HG03135 (cell line): Measurements from ENCODE around the gene HSF5.

Experiments
- ATAC-seq: cut with Tn5 transposase; IDR thresholded peaks from one replicate; pipeline ENCODE4 v1.9.1; 2021; ENCODE audit warnings: mild to moderate bottlenecking, moderate library complexity; ENCODE audit not compliant: unreplicated experiment

The HSF5 gene, protein sequence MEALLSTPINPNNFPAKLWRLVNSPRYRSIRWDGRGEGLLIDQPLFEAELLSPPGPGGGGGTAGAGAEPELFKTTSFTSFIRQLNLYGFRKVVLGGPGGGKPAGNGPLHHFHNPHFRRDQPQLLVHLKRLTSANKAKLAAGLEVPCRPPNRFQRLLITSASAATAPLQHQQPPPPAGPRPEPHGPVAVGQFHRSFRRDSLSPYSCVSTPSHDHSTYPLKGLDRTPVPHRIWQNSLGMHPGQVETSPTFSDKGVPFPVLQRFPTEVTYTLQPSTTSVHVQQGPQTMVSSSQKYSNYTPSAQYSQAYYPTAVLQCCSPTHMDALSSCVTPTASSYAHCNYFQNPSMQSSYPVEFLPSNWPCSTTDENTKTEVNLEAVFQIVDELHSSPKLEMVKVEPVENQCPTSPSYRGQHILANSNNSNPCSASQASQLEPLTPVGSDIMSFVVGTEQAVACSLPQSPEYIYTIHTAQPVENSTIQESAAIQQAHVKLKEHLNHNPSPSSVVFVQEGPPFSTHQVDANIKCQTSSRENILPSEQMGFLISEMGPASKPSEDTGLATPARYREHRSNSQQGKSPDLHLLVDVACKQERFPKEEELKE

GRCh38 chr17:58487589-58488427, at the start of gene HSF5:
HSF5 (minus strand) TSS chr17:58488408; CDS start chr17:58488274, 134 bp downstream.
- no peak for ATAC-seq

- ATAC-seq = no peak
These were observed 49.1 kb upstream of the HSF5 start for GRCh38 chr17:58537266-58537665.

DNA sequence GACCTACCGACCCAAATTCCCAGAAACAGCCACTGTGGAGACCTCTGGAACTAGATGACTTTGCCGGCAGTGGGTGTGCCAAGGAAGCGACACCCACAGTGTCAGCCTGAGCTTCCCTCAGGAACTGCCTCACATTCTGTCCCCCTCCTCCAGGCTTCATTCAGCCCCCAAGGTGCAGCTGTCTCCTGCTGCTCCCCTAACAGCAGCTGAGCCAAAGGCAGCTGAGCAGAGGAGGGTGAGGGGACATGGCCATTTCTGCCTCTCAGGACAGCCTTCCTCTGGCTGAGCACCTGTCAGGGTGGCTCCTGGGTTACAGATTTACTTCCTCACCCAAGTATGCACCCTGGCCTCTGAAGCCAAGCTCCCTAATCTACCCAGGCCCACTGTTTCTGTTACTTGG, 48.3 kb upstream of the HSF5 start:
- ATAC-seq = no peak

DNA sequence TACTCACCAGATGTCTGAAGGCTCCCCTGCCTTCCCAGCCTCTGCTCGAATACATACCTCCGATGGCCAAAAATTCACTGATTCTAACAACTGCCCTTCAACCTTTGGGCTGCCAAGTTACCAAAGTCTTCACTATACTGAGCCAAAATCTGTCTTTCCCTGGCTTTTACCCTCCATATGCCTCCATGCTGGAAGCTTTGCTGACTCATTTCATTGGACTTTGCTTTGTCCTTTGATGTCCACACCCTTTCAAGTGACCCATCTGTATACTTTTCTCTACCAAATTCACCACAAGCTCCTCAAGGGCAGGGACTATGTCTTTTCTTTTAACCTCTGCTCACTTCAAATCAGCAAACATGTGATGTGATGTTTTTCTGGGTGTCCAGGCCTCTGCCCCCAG, 47.2 kb upstream of the HSF5 start:
- no peak for ATAC-seq

GRCh38 chr17:58534901-58535421, 46.8 kb upstream of the HSF5 start:
- no peak for ATAC-seq

DNA sequence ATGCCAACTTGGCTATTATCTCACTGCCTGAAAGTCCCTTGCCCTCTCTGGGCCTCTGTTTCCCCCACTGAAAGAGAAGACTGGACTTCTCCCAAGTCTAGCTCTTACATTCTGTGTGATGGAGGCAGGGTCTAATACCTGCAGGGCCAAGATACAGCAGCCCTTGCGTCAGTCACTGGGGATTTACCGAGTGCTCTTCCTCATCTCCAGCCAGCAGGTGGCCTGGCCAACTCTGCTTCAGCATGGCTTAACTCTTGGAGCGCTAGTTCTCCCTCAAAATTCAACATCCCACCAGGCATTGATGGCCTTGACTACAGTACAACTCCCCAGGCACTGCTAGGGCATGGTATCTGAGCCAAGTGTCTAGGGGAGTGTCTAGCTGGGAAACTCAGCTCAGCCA, 46.1 kb upstream of the HSF5 start:
- no peak for ATAC-seq

DNA sequence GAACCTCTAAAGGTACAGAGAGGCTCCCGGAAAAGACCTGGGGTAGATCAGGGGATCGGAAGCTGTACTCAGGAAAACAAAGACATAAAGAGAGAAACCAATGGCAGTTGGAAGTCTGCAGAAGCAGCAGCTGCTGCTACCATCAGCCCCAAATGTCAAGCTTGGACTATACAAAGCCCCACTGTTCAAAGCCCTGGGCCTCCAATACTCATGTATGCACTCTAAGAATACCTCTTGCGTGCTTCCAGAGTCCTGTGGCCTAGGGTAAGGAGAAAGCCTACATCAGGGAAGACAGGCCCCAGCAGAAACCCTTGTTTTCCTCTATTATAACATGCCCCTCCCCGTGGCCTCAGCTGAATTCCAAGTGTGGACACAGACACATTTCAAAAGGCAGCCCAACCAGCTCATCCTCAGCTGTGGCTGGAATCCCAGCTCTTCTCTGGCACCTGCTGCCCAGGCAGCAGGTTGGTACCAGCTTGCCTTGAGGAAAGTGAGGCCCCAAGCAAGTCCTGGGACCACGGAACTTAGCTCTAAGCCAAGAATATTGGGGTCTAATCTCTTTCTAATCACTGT, 45.5 kb upstream of the HSF5 start:
- ATAC-seq = no peak

DNA sequence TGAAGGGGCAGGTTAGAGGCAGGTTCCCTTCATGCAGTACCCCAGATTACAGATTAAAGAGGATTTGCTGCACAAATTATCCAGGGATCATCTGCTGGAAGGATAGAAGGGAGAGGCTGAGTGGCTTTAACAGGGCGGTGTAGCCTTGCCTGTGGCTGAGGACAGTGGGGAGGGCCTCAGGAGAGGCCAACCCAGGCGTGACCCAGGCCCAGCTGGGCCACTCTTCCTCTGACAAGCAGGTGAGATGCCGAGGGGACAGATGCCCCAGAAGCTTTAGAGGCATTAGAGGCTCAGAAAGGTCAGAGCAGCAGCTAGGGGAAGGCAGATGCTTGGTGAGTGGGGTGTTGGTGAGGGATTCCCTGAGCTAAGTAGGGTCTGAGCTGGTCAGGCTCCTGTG, 44.3 kb upstream of the HSF5 start:
- no peak for ATAC-seq

- no peak for ATAC-seq
These were observed 43.7 kb upstream of the HSF5 start for GRCh38 chr17:58531661-58532554.

DNA sequence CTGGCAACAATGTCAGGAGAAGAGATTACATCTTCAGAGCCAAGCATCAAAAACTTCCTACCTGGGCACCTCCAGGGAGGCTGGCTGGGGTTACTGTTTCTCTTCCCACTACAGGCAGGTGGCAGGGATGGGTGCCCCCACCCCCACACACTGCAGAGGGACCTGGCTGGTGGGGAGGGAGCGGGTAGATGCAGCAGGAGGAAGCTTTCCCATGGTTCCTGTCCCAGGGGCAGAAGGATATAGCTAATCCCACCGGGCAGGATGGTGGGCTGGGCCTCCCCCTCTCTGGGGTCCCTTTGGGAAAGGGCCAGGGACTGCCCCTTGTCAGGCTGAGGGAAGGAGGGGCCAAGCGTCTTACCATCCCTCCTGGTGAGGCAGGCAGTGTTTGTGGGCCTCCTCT, 42.9 kb upstream of the HSF5 start:
- ATAC-seq = no peak

GRCh38 chr17:58530655-58531054, 42.4 kb upstream of the HSF5 start:
- no peak for ATAC-seq

DNA sequence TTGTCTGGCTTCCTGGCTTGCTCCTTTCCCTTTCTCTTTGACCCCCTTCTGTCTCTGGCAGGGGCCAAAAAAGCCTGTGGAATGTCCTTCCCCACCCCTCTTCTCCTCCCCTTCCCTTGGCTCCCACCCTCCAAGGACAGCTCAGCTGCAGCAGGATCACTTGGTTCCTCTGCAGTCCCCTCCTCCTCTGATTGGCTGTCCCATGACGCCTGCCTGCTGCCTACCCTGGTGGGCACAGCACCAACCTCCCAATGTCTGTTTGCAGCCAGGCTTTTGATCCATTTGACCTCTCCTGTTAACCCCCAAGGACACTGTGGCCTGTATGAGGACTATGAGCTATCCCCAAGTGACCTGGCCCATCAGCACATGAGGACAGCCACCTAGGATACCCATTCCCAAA, 41.1 kb upstream of the HSF5 start:
- no peak for ATAC-seq

GRCh38 chr17:58528443-58528842, 40.2 kb upstream of the HSF5 start:
- ATAC-seq = no peak

DNA sequence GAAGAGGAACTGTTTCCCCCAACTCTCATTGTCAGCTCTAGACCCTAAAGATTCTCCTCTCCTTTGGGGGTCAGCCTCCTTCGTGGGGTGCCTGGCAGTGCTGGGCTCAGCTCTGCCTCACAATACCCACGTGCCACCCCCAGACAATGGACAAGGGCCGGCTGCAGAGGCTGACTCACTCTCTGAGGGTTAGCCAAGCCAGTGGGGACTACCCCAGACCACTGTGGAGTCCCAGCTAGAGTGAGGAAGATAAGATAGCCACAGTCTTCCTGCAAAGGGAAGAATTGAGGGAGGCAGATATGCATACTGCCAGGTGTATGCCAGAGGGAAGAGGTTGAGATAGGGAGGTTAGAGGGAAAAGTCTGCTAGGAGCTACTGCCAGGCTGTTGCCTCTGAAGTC, 39.7 kb upstream of the HSF5 start:
- no peak for ATAC-seq

DNA sequence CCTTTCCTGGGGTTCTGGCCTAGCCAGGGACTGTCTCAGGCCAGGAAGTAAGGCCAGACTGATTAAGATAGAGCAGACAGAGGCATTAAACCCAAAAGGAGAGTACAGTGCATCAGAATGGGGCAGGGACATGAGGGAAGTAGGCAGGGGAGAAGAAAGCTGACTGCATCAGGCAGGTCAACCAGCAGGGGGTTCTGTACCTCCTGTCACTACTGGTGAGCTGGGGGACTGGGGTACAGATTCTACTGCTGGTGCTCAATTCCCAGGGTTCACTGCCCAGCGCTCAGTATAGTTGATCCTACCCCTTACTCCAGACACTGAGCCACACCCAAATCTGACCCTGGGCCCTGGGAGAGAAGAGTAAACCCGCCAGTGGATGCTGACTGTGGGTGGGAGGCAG, 39.1 kb upstream of the HSF5 start:
- ATAC-seq = no peak

GRCh38 chr17:58525239-58525638, 37.0 kb upstream of the HSF5 start:
- ATAC-seq = no peak

GRCh38 chr17:58521680-58522079, 33.5 kb upstream of the HSF5 start:
- ATAC-seq = no peak

DNA sequence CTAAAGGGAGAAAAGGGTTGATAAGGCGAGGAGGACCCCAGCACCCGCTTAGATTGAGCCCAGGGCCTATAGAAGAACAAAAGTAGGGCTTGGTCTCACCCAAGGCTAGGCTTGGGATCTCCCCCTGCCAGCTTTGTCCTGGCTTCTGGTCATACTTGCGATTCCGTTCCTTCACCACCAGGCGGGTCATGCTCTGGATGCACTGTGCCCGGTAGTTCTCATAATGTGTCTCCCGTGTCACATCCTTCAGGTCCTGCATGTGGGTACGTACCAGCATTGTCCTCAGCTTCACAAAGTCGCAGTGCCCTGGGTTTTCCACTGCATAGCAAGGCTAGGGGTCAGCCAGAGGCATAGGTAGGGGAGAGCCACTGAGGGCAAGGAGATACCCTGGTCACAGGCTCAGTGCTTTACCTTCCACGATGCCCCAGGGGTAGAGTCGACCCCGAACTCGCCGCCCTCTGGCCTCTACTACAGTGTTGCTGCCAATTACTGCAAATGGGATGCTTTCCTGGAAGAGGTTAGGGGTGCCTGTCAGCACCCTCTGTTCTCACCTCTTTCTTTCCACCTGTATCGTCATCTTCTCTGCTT, 32.7 kb upstream of the HSF5 start:
- no peak for ATAC-seq

GRCh38 chr17:58517928-58518609, 29.9 kb upstream of the HSF5 start:
- peak; percentile 84 for ATAC-seq
